ENCODE data around the gene KRTAP10-2.
A peak's percentile ranks its signal among the peaks of the same experiment; 100 is the strongest.

Gene KRTAP10-2

DNA sequence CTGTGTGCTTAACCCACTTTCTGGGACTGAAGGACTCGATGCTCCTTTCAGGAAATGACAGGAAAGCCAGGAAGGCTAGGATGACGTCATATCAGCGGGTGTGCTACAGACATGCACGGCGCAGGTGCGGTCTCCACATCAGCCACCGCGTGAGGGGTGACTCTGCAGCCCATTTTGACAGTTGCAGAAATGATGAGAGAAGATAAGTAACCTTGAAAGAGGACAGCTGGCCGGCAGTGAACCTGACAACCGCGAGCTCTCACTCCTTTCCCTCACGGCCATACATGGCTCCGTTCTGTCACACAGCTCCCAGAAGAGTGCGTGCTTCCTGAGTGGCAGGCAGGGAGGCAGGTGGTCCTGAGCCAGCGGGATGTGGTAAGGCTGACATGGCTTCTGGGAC, 30.8 kb upstream of the KRTAP10-2 start:
- DNase-seq, result peak; percentile 28

DNA sequence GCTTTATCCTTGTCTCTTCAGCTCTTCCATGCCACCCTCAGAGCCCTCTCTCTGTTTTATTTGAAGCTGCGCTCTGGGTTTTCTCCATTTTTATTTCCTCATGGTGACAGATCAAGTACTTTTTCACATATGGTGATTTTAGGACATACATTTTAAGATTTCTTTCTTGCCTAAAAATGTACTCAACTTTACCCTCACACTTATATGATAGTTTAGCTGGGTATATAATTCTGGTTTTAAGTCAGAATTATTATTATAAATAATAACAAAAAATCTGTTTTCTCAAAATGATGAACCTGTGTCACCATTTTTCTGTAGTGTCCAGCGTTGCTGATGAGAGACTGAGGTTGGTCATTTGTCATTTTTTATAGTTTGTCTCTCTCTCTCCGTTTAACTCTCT, 29.9 kb upstream of the KRTAP10-2 start:
- DNase-seq, result no peak

DNA sequence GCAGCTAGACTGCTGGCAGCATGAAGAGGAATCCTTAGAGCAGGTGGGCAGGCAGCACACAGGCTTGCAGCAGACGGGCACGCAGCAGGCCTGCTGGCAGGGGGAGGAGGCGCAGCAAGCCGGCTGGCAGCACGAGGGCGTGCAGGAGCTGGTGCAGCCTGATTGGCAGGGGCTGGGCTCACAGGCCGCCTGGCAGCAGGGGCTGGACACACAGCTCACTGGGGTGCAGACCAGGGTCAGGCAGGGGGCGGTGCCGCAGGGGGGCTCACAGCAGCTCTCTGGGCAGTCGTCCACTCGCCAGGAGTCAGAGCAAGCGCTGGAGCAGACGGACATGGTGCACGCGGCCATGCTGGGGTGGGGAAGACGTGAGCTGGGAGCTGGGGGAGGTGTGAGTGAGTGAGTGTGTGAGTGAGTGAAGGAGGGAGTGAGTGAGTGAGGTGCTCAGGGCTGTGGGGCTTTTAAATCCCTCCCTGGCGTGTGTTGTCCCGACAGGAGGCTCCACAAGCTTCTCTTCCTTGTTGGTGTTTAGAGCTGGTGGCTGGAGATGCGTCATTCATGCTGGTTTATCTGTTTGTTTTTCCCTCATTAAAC, 29.0 kb upstream of the KRTAP10-2 start, which contains the start of gene KRTAP10-5:
KRTAP10-5 (minus strand) TSS at position 374 of the 591 bp plus-strand sequence; CDS start at position 348, 26 bp downstream.
- DNase-seq, result peak; percentile 56

DNA sequence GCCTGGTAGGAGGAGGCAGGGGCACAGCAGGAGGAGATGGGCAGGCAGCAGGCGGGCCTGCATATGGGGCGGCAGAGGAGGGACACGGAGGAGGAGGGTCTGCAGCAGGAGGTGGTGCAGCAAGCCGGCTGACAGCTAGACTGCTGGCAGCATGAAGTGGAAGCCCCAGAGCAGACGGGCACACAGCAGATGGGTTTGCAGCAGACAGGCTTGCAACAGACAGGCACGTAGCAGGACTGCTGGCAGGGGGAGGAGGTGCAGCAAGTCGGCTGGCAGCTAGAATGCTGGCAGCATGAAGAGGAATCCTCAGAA, 28.5 kb upstream of the KRTAP10-2 start:
- peak; percentile 45 for DNase-seq

DNA sequence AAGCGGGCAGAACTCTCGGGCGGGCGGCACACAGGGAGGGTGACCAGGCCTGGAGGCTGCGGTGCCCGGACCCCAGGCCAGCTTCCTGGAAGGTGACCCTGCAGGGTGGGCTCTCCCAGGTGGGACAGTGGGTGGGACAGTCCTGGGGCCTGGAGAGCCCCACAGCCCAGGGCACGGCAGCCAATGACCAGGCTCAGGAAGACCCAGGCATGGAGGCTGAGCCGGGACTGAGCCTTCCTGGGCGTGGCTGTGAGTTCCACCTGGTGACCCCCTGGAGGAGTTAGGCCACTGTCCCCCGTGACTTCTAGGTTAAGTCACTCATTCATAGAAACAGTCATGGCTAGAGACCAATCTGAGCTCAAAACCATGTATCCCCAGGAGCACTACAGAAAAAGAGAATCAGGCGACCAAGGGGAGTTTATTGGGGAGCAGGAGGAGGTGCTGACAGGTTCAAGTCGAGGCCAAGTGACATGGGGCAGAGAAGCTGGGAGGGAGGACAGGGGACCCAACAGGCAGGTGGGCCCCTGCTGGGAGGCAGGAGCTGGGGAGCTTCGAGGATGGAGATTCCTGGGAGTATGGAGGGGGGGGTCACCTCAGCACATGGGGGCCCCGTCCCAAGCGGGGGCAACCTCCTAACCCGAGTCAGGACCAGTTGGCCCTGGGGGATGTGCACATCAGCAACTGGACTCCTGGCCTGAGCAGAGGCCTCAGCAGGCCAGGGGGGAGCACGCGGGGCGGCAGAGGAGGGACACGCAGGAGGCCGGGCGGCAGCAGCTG, 27.9 kb upstream of the KRTAP10-2 start:
- DNase-seq, result peak; percentile 43

DNA sequence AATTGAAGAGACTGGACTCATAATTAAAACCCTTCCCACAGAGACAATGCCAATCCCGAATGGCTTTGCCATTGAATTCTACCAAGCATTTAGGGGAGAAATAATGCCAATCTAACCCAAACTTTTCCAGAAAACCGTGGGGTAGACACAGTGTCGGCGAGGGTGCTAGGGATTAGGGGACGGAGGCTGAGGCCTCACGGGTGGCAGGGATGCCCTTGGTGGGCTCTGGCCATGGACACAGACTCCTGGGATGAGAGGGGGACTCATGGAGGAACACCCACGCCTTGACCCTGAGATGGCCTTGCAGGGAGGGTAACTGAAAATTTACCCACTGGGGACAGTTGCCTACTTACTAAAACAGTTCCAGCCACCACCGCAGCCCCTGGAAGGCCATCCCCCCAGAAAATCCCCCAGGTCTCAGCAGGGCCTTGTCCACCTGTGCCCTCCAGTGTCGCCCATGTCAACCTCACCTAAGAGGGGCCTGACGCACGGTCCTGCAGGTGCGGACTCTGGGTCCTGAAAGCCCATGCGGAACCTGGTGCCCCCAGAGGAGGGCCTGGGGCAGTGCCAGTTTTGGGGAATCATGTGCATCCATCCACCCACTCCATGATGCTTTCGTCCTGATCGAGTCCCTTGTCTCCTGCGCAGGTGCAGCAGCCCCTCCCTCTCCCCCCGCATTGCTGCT, 27.2 kb upstream of the KRTAP10-2 start:
- DNase-seq, result peak; percentile 15

DNA sequence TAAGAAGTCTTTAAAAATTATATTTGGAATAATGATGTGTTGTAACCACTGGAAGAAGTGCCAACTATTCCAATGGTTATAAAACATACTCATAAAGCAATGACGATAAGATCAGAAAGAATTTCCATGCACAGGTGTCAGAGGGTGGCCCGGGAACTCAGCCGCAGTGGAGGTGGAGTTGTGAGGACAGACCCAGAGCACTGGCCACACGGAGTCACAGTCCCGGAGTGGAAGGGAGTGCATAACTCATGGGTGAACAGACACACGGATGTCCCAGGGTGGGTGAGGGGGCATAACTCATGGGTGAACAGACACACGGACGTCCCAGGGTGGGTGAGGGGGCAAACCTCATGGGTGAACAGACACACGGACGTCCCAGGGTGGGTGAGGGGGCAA, 24.7 kb upstream of the KRTAP10-2 start:
- DNase-seq, result no peak

DNA sequence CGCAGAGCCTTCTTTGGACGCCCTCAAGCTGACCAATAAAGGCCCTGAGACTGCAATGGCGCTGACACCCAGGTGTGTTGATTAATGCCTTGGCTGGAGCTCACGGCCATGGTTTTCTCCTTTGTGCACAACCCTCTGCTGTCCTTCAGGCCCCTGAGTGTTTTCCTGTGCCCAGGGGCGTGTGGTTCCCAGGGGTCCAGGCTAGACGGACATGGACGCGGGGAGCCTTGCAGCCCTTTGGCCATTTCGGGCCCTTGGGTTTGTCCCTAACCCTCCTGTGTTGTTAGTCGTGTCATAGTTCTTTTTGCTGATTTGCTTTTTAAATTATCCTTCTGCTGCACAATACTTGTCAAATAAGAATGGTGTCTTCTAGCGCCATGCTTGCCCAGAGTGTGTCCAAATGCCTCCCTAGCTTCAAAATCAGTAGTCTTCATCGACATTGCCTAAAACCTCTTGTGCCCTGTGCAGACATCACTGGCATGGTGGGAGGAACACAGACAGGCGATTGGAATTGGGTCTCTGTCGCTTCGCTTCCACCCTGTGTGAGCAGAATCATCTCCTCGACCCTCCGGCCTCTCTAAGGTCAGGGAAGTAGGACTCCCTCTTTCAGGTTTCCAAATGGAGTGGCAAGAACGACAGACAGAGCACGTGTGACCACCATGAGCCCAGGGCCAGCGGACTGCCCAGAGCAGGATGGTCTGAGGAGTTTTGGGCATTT, 24.2 kb upstream of the KRTAP10-2 start:
- peak; percentile 33 for DNase-seq

DNA sequence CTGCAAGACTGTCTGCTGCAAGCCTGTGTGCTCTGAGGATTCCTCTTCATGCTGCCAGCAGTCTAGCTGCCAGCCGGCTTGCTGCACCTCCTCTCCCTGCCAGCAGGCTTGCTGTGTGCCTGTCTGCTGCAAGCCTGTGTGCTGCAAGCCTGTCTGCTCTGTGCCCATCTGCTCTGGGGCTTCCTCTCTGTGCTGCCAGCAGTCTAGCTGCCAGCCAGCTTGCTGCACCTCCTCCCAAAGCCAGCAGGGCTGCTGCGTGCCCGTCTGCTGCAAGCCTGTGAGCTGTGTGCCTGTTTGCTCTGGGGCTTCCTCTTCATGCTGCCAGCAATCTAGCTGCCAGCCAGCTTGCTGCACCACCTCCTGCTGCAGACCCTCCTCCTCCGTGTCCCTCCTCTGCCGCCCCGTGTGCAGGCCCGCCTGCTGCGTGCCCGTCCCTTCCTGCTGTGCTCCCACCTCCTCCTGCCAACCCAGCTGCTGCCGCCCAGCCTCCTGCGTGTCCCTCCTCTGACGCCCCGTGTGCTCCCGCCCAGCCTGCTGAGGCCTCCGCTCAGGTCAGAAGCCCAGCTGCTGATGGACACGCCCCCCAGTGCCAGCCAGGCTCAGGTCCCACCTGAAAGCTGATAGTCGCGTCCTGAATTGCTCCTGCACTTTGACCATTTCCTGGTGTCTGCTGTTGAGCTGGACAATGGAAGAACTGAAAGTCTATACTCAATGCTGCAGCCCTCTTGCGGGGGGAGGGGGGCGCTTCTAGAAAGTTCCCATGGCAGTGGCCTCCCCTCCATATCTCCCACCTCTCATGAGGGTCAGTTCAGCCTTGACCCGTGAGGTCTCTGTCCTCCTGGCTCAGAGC, 23.4 kb upstream of the KRTAP10-2 start:
- DNase-seq, result peak; percentile 45

DNA sequence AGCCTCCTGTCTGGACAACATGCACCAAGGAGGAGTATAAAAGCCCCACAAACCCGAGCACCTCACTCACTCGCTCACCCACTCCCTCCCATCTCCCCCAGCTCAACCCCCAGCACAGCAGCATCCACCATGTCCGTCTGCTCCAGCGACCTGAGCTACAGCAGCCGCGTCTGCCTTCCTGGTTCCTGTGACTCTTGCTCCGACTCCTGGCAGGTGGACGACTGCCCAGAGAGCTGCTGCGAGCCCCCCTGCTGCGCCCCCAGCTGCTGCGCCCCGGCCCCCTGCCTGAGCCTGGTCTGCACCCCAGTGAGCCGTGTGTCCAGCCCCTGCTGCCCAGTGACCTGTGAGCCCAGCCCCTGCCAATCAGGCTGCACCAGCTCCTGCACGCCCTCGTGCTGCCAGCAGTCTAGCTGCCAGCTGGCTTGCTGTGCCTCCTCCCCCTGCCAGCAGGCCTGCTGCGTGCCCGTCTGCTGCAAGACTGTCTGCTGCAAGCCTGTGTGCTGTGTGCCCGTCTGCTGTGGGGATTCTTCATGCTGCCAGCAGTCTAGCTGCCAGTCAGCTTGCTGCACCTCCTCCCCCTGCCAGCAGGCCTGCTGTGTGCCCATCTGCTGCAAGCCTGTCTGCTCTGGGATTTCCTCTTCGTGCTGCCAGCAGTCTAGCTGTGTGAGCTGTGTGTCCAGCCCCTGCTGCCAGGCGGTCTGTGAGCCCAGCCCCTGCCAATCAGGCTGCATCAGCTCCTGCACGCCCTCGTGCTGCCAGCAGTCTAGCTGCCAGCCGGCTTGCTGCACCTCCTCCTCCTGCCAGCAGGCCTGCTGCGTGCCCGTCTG, 22.5 kb upstream of the KRTAP10-2 start, which contains the start of gene KRTAP10-4:
KRTAP10-4 (plus strand) TSS at position 100 of the 827 bp plus-strand sequence; CDS start at position 130, 30 bp downstream.
- DNase-seq, result peak; percentile 49

DNA sequence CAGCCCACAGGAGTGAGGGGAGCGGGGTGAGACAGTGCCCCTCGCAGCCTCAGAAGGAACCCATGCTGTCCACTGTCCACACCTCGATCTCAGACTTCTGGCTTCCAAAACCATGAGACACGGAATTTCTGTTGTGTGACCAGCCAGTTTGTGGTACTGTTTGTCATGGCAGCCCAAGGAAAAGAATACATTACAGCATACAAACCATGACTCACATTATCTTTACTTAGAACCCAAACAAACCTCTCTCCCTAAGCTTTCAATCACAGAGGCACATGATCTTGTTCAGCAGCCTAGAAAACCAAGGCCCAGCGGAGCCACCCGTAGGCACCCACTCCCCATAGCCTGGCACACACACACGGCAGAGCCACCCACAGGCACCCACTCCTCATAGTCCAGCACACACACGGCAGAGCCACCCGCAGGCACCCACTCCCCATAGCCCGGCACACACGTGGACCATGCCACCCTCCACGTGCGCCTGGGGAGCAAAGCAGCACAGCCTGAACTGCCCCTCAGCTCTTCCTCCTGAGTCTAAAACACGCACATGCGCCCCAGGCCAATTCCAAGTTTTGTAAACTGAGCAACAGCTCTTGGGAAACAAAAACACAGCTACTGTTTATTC, 21.8 kb upstream of the KRTAP10-2 start:
- peak; percentile 19 for DNase-seq

DNA sequence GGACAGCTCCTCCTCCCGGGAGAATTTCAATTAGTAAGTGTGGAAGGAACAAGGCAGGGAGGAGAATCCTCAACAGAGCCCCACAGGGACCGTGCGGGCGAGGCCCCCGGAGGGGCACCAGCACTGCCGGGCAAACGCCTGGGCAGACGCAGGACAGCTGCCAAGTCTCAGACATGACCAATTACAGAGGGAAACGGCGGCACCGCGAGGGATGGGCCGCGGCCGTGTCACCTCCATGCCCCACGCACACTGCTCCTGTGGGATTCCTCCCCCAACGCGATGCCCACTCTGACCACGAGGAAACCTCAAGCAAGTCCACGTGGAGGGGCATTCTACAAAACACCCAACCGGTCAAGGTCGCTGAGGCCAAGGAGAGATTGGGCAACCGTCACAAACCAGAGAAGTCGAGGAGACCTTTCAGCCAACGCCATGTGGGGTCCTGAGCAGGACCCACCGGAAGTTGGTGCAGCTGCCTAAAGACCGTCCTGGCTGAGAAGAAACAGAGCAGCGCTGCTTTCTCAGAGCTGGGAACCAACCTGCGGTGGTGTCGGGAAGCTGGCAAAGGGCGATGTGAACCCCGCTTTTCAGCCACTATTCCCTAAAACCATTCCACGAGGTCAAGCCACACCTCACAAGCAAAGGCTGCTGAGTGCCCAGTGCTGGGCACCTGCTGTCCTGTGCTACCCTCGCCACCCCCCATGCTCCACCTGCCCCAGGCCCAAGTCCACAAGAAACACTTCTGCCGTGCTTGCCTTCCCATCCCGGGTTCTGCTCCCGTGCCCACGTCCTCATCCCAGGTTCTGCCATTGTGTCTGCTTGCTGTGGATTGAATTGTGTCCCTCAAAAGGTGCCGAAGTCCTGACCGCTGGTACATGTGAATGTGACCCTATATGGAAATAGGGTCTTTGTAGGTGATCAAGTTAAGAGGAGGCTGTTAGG, 20.8 kb upstream of the KRTAP10-2 start:
- DNase-seq, result peak; percentile 47

DNA sequence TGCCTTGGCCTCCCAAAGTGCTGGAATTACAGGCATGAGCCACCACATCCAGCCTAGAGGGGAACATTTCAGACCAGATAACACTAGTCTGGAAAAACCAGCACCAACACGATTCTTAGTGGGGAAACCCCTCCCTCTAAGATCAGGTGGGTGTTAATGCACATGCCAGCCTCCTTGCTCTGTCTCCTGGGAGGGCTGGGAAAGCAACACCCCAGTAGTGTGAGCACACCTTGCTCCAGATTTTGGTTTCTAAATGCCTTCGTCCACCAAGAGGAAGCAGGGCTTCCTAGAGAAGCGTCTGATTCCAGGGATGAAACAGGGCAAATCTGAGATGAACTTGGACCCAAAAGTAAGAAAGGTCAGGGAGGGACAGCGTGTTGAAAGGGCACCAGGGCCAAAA, 20.0 kb upstream of the KRTAP10-2 start:
- peak; percentile 35 for DNase-seq

DNA sequence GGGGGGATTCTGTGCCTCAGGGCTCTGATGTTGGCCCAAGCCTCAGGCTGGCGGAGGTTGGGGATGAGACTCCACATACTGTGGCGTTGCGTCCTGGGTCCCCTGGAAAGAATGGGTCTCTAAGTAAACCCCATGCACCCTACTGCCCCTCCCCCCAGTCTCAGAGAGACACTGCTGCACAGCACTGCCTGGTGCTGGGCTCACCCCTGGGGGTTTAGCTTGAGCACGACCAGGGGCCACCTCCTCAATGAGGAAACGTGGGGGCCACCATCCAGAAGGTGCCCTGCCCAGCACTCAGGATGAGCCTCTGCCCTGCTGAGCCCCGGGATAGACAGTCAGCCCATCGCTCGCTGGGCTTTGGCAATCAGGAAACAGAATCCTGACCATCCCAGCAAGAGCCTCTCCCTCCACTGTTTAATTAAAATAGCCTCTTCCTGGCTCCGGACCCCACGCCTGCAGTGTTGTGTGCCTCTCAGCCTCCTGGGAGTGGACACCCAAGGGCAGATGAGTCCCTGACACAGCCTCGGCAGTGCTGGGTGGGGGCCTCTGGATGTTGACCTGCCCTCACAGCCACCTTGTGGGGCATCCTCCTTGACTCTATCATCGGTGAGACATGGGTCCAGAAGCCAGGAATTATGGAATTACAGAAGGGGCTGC, 18.7 kb upstream of the KRTAP10-2 start:
- DNase-seq, result peak; percentile 40

DNA sequence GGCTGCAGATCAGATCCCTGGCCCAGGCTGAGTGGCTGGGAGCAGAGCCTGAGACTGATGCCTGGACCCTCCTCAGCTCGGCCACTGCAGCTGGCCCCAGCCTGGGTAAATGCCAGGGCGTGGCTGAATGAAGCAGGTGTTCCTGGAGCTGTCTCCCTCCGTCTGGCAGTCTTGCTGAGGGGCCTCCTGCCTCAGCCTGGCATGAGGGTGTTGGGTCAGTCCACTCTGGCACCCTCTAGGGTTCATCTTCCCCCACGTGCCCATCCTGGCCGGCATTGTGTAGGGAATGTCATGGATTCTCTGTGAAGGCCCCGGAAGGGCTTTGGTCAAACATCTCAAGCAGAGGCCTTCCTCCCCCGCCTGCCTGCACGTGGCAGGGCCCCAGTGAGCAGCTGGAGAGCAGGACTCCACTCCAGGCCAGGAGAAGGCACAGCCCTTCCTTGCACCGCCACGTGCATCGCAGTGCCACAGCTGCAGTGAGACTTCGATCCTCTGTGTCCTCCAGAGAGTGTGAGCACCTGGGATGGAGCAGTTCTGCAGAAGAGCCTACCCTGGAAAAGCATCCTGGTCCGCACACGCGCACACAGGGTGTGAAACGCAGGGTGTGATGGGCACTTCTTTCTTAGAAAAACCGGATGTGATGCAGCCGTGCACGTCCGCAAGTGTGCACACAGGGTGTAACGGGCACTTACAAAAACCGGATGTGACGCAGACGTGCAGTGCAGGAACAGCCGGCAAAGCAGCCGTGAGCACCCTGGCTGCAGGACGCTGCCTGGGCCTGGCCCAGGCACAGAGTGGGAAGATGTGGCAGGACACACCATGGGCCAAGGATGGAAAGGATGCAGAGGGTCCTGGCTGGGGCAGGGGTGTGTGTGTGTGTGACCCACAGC, 17.6 kb upstream of the KRTAP10-2 start:
- peak; percentile 33 for DNase-seq

DNA sequence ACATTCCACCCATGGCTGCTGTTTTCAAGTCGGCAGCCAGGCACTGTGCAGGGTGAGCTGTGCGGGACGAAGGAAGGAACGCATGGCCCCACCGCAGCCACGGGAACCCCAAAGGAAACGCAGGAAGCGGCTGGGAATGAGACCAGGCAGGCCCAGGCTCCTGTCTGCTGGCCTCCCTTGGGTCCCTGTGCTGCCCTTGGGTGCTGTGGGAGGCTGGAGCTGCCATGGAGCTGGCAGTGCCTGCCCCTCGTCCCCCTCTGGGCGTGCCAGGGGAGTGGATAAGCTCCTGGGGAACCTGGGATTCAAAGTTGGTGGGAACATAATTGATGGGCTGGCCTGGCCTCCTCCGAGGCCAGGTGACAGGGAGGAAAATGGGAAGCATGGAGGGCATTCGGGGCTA, 17.0 kb upstream of the KRTAP10-2 start:
- DNase-seq, result no peak

DNA sequence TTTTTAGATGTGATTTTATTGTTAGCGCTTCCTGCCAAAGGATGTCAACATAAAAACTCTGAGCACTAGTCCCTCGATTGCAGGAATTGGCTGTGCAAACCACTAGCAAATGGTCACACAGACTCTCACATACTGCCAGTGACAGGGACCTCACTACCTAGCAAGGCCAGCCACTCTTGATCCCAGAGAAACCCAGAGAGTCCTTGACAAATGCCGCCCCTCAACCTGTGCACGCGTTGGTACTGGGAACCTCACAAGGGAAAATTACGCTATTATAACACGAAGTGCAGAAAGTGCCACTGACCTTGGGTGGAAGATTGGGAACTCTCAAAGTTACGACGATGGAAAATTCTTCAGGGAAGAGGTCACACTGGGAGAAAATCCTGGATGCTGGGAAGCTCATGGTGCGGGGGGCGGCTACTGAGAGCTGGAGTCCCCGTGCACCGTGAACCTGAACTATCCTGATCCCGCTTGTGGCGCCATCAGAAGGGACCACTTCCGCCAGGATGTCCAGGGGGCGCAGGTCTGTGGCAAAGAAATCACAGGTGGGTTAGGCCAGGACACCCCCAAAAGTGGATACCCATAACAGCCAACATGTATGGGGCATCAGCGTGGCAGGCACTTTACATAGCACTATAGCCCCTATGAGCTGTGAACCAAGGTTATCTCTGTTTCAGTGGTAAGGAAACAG, 16.3 kb upstream of the KRTAP10-2 start:
- no peak for DNase-seq

Data from activated CD8-positive, alpha-beta memory T cell treated with anti-CD3 and anti-CD28 coated beads for 24 hours (primary cell).